Measurements from ENCODE around the gene SLC6A1.
A peak's percentile ranks its signal among the peaks of the same experiment; 100 is the strongest.

The SLC6A1 gene

DNA sequence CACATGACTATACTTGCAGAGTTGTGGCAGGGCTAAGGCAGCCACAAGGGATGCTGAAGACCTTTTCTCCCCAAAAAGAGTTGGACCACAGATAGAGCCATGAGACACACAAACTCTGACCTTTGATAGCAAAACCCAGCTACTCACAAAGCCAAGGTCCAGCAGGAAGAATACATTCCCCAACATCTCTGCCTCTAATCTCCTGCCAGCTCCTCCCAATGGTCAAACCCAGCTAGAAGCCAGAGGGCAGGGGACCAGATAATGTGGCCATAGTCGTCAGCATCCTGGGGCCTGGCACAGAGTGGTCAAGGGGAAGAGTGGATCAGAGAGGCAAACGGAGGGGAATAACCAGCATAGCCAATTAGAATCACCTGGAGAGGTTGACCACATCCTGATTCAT lies 28.2 kb downstream of the SLC6A1 start:
- no peak for DNase-seq

DNA sequence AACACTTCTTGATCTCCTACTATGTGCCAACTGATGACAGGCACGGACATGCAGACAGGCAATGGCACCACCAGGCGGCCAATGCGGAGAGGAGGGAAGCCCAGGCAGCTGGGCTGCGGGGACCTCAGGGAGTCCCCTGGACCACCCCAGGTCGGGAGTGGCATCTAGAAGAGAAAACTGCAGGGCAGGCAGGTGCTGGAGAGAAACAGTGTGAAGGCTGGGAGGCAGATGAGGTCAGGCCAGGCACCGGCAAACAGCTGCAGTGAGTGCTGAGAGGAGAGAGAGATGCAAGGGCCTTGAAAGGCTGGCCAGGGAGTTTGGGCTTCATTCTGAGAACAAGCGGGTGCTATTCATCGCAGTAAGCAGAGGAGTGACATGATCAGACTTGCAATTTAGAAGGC lies 29.1 kb downstream of the SLC6A1 start:
- DNase-seq = no peak

DNA sequence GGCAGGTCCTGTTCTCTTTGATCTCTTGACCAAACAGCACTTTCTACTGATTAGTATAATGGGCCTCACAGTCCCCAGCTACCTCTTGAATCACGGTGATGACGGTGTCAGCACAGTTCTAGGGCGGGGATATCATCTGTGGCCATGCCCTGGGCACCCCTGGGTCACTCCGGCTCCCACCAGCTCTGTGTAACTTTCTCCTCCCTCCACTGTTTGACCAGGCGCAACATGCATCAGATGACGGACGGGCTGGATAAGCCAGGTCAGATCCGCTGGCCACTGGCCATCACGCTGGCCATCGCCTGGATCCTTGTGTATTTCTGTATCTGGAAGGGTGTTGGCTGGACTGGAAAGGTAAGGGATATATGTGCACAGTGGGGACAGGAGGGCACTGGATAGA lies 29.6 kb downstream of the SLC6A1 start:
- DNase-seq = no peak

DNA sequence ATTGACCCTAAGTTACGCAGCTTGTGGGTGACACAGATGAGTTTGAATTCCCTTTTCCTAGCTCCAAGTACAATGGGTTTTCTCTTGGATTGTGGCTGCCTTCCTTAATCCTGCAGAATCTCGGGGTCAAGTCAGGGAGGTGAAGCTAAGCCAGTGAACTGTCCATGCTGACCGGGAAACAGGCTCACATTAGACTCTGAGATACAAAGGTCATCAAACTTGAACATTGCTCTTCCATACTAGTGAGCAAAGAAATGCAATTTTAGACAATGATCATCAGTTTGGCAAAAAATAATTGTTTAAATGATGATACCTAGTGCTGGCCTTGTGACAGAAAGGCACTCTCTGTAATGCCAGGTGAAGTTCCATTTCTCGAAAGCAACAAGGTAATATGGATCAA lies 31.6 kb downstream of the SLC6A1 start:
- DNase-seq = no peak

DNA sequence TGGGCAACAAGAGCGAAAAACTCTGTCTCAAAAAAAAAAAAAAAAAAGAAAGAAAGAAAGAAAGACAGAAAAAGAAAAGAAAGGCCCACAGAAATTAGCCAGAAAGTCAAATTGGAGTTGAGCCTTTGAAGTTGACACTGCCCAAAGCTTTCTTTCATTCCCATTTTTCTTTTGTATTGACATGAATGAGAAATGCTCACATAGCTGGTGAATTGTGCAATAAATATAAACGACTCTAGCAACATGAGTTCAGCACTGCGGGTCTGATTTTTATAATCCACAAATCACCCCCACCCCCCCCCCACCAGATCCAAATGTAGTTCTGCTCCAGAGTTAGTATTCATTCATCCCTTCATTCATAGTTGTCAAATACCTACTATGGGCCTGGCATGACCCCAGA lies 37.4 kb downstream of the SLC6A1 start:
- DNase-seq = no peak

DNA sequence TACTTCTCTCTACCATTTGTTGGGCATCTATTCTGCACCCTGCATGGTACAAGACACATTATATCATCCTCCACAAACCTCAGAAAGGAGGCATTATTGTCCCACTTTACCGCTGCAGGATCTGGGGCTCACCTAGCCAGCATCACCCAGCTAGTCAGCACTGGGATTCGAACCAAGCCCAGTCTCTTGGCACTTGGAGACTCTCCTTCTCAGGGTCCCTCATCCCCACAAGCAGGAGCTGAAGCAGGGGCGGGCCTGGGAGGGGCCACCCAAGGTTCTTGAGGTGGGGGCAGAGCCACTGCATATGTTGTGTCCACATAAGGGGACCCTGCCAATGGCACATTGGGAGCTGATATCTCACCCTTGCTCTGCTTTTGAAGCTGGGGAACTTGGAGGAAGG lies 41.3 kb downstream of the SLC6A1 start:
- no peak for DNase-seq

DNA sequence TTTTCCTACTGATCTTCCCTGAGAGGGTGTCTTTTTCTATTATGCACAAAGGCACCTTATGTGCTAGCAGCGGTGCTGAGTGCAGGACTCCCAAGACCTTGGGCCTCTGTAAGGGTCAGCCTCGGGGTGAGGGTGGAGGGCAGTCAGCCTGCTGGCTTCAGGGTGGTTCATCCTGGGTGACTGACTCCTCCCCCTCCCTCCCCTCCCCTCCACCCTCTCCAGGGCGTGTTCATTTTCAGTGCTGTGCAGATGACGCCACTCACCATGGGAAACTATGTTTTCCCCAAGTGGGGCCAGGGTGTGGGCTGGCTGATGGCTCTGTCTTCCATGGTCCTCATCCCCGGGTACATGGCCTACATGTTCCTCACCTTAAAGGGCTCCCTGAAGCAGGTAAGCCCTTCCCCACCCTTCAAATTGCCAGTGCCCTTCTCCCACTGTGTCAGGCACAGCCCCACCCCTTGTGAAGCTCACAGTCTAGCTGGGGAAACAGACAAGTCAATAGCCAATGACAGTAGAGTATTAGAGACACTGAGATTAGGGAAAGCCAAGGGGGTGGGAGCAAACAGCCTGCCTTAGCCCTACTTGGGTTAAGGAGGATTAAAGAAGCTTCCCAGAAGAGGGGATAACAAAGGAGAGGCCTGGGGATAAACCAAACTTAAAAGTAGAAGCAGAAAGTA lies 41.9 kb downstream of the SLC6A1 start:
- DNase-seq = no peak

DNA sequence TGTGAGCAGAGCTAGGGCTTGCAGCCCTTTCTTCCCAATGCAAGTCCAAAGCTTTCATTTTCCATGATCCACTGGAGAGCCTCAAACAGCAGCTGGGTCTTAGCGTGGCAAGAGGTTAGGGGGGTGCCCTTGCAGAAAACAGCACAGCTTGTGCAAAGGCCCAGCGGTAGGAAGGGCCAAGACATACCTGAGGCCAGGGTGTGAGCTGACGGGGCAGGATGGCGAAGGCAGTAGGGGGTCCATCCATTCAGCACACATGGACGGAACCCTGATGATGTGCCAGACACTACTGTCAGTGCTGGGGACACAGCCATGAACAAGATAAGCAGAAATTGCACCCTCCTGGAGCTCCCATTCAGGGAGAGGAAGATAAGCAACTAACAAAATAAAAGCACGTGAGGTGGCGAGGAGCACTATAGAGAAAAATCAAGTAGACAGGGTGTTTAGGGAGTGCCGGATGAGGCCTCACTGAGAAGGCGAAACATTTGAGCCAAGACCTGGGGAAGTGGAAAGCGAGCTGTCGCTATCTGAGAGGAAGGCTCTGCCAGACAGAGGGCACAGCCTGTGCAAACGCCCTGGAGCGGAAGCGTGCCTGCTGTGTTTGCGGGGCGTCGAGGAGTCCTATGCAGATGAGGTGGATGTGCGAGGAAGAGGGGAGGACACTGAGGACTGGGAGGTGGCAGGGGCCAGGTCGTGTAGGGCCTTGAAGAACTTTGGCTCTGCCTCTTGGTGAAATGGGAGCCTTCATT lies 43.4 kb downstream of the SLC6A1 start:
- DNase-seq = no peak

DNA sequence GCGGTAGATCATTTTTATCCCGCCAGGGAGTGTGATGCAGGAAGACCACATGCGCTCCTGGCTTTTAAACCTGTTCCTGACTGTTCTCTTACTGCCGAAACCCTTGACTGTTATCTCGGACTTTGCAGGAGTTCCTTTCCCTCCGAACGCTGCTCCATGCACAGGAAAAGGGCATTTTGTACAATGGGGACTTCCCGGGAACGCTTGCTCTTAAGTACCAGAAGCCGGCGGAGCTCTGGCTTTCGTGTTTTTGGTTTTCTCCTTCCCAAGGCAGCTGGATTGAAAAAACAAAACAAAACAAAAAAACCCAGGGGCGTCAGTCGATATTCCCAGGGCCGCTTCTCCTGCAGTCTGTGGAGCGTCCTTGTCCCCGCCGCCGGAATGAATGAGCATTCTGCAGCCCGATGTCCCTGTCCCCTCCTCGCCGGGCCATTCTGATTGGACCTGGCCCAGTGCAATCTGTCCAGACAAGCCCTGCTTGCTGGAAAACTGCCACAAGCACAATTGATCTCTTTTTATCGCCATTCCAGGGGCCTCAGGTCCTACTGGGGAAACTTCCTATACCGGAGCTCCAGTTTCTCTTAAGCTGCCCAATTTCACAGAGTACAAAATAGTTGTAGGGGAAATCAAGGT lies 44.8 kb downstream of the SLC6A1 start:
- no peak for DNase-seq

DNA sequence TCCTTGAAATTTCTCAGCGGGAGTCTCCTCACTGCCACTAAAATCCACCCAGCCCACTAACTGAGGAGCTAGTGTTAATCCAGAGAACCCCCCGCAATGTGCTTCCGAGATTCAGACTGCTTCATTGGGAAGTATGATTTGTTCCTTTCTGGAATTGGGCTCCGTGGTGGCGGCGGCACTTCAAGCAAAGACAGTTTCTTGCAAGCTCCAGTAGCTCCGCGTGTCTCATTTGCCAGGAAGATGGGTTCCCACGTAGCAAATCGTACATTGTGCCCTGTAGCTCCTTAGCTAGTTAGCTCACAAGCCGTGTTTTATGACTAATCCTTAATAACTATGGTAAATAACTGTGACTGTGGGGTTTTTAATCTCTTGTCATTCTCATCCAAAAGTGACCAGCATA lies 45.4 kb downstream of the SLC6A1 start:
- no peak for DNase-seq

DNA sequence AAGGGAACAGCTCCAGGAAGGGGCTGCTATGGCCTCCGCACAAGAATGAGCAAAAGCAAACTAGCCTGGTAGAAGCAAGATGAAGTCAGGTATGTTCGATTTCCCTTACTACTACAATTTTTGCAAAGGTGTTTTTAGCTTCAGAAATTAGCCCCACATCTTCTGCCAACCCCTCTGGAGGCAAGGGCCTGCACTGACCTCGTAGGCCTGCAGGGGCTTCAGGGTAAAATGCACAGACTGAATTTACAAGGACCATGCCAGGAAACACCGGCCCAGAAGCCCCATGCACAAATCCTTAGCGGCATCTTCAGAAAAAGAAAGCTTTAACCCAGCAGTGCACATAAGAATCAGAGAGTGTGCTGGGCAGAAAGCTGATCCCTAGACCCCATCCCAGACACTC lies 53.0 kb downstream of the SLC6A1 start:
- no peak for DNase-seq

DNA sequence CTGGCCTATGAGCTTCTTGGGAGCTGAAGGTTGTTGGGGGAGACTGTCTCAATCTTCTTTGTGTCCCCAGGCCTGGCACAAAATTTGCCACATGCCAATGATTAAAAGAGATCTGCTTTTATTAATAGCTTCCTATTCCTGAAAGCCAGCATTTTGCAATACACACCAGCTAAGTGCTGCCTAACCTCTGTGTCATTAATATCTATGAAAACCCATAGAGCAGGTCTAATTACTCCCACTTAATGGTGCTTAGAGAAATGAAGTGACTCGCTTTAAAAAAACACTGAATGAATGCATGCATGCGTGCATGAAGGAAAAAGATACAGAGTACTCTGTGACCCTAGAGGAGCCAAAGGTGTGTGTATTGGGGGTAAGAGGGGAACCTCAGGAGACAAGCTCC lies 55.0 kb downstream of the SLC6A1 start:
- DNase-seq = no peak

DNA sequence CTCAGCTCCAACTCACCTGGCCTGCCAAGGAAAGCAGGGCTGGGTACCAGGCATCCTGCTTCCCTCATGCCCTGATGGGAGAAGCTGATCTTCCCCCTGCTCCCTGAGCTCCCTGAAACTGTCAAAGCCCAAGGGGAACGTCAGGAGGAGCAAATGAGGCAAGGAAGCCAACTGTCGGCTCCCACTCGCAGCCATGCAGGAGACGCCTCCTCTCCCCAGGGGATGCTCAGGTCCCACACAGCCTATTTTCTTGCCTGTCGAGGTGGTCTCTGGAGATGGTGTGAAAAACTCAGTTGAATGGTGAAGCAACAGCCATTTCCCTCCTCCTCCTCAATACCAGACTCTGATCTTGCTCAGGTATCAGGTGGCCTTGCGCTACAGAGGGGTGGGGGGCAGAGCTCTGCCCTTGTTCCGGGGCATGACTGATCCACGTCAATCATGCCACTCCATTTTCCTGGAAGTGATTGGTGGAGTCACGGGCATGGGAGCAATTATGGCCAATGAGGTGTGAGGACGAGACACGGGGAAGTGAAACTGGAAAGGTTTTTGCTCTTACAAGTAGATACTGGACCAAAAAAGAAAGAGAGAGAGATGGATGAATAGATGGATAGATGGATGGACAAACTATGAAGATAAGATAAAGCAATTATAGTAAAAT lies 58.2 kb downstream of the SLC6A1 start:
- no peak for DNase-seq

DNA sequence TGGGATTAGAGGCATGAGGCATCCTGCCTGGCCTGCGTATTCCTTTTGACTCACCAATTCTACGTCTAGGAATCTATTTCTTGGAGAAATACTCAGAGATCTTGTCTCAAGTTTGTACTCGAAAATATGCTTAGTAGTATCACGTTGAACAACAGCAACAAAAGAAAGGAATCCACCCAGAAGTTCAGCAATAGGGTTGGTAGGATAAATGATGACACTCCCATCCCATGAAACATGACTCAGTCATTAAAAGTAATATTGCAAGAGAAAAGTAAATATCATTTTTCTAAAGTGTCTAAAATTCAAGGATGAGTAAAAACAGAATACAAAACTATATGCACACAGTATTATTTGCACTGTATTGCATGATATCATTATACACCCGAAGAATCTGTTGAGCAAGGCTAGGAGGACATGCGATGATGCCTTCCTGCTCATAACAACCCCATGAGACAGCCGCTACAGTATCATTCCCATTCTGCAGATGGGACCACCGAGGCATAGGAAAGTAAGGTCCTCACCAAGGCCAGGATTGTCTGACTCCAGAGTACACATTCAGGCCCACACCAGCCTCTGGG lies 61.5 kb downstream of the SLC6A1 start:
- DNase-seq = no peak

DNA sequence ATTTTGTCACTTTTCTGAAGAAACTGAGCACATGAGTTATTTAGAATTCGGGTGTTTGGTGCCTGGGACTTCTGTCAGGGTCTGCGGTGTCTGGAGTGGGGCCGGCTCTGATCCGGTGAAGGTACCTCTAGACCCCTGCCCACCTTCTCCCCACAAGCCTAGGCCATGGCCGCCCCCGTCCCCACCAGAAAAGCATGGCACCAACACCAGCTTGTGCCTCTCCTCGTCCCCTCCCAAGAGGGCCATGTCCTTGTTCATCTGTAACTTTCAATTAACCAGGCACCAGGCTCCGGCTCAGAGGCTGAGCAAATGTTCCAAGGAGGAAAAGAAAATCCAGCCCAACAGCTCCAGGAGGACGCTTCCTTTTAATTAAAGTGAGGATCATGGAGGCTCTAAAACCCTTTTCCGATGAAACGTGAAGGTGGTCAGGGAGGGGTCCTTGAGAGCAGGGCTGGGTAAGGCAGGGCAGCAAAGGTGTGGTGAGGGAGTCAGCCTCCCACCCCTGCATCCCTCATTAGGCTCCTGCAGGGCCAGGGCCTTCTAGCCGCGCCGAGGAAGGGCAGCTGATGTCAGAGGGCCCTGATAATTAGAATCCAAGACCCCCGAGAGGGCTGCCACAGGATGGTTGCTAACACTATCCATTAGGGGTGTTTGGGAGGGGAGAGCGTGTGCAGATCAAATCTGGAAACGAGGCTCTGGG lies 62.3 kb downstream of the SLC6A1 start:
- no peak for DNase-seq

DNA sequence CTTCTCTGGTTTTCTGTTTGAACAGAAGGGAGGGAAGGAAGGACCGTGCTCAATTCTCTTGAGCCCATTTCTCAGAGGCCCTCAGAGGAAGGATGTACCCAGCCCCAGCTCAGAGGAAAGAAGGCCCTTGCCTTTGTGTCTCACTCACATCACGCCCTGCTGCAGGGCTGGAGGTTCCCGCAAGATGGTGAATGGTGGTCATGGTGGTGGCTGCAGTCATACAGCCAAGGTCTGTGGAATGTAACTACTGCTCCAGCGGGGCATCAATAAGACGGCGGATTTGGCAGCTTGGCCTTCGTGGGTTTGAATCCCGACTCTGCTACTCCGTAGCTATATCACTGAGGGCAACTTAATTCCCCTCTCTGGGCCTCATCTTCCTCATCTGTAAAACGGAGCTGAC lies 62.9 kb downstream of the SLC6A1 start:
- DNase-seq = no peak

DNA sequence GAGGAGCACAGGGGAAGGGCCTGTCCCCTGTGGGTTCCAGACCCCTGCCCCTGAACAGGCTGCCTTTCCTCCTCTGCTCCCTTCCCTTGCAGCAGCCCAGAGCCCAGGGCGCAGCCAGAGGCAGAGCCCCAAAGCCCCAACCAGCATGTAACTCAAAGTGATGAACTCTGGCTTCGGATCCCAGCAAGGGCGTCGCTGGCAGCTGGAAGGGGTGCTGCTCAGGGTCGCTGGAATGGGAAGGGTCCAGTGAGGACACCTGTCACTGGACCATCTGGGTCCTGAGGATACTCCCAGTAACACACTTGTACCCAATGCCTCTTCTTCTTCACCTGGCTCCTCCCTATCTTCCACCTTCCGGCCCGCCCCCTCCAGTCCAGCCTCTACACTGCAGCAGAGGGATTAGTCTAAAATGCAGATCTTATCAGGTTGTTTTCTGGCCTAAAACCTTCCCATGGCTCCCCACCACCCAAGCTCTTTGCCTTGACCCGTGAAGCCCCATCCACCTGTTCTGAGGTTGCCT lies 64.0 kb downstream of the SLC6A1 start:
- no peak for DNase-seq

DNA sequence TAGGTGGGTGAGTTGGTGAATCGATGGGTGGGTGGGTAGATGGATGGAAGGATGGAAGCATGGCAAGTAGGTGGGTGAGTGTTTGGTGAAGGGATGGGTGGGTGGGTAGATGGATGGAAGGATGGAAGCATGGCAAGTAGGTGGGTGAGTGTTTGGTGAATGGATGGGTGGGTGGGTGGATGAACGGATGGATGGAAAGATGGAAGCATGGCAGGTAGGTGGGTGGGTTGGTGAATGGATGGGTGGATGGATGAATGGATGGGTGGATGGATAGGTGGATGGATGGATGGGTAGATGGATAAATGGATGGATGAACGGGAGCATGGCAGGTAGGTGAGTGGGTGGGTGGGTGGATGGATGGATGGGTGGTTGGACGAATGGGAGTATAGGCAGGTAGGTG lies 65.1 kb downstream of the SLC6A1 start:
- DNase-seq = no peak

DNA sequence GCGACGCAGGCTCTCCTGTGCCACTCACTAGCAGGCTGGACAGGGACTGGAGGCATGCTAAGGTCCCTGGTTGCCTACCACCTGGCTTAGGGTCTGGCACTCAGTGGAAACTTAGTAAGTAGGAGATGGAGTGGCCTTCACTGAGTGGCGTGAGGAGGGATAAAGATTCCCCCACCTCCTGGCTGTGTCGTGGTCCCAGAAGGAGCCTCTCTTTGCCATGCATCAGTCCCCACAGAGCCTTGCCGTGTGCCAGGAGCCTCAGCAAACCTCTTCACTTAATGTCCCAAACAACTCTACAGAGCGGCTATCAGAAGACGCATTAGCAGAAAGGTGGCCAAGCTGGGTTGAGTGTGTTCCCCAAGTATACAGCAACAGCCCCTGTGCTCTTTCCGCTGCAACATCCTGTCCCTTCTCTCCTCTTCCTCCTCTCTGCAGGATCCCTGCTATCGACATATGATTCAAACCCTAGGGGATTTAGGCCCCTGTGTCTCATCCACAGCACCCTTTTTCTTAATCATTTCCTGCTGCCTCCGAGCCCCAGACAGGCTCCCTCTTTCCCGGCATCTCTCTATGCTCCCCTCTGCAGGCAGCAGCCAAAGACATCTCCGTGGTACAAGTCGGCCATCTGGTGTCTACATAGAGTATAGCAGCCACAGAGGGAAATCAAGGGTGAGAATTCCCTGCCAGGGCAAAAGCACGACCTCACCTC lies 66.7 kb downstream of the SLC6A1 start:
- DNase-seq = peak; percentile 78

DNA sequence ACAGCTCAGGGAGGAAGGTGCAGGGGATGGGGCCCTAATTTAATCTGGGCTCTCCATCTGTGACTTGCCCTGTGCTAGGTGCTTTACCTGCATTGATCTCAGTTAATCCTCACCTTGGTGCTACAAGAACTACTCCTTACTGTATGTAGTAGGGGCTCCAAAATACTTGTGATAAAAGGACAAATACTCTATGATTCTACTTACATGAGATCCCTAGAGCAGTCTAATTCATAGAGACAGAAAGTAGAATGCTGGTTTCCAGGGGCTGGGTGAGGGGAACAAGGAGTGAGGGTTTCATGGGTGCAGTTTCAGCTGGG lies 67.2 kb downstream of the SLC6A1 start:
- no peak for DNase-seq

DNA sequence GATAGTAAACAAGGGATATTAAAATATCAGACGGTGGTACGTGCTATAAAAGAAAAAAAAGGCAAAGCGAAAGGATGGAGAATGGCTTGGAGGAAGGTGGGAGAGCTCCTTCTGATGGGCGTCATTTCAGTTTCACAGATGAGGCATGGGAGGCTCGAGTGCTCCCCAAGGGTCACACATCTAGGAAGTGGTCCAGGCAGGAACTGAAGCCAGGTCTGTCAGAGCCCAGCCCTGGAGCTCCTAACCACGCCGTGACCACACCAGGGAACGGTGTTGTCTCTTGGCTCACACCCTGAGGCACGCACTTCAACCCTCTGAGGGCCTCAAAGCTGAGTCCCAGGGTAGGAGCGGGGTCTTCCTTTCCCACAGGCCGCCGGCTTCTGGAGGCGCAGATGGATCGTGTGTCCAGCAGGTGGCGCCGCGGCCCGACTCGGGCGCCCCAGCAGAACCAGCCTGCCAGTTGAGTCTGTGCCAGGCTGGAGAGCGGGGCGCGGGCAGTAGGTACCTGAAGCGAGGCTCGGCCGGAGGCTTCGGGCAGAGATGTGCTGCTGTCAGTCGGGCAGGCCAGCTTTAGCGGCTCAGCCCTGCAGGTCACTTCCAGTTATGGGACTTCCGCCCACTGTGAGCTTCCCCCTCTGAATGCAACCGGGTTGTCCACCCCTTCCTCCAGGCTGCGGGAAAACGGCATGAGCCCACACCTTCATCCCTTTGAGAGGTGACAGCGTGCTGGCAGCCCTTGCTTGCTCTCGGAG lies 68.1 kb downstream of the SLC6A1 start:
- DNase-seq = peak; percentile 51
